Astrocyte of the spinal cord (primary cell): Measurements from ENCODE around the gene TTF2.
A peak's percentile ranks its signal among the peaks of the same experiment; 100 is the strongest.

ENCODE experiments used
- DNase-seq: peaks from one replicate; pipeline ENCODE4 v3.0.0; 2011; ENCODE audit warnings: low read depth, low spot score
- H3K4me3 ChIP-seq: 2 replicates; pipeline ENCODE4 v1.5.1; 2011; ENCODE audit warnings: low read depth, mild to moderate bottlenecking, low read length, moderate library complexity
- in situ Hi-C: cut with HindIII; loops from 2 replicates; pipeline ENCODE4 v1.10.0; 2017; ENCODE audit warnings: low sequenced_read_pairs
- TF ChIP-seq, protein P1 (sequence below): IDR thresholded peaks from 2 replicates; pipeline ENCODE4 v1.5.1; 2012; ENCODE audit warnings: low read depth, mild to moderate bottlenecking, low read length, inconsistent platforms

TTF2 gene

DNA sequence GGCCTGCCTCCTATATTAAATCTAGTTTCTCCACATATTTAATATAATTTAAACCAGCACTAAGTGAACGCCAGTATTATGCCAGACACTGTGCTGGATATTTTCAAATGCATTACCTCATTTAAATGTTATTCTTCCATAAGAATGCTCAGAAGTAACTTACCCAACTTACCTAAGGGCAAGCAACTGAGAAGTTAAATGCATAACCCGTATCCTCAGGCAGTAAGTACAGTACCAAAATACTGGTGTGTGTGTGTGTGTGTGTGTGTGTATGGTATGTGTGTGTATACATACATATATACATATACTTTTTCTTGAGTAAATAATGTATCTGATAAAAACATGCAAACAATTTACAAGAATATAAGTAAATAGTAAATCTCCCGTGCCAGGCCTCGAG is 70.4 kb downstream of the TTF2 start:
- no peak overlapping the region for H3K4me3 ChIP-seq
- DNase-seq = no peak
- TF ChIP-seq, protein P1, sequence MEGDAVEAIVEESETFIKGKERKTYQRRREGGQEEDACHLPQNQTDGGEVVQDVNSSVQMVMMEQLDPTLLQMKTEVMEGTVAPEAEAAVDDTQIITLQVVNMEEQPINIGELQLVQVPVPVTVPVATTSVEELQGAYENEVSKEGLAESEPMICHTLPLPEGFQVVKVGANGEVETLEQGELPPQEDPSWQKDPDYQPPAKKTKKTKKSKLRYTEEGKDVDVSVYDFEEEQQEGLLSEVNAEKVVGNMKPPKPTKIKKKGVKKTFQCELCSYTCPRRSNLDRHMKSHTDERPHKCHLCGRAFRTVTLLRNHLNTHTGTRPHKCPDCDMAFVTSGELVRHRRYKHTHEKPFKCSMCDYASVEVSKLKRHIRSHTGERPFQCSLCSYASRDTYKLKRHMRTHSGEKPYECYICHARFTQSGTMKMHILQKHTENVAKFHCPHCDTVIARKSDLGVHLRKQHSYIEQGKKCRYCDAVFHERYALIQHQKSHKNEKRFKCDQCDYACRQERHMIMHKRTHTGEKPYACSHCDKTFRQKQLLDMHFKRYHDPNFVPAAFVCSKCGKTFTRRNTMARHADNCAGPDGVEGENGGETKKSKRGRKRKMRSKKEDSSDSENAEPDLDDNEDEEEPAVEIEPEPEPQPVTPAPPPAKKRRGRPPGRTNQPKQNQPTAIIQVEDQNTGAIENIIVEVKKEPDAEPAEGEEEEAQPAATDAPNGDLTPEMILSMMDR = no peak
- in situ Hi-C loops = no loop called here

DNA sequence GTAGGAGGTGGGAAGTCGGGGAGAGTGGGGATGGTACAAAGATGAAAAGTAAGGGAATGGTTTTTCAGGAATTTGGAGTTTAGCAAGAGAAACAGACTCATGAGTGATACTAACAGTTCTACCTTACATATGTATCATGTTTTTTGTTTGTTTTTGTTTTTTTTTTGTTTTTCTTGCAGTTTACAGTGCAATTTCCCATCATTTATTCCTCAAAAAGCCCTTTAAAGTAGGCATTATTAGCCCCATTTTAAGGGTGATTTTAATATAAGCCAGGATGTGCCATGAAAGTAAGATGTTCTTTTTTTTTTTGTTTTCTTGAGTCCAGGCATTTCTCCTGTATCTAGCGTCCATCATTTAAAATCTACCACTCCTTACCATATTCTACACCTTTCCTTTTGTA is 75.2 kb downstream of the TTF2 start:
- in situ Hi-C loops = no loop called here
- TF ChIP-seq, protein P1 = no peak
- DNase-seq = no peak
- H3K4me3 ChIP-seq = no peak overlapping the region

DNA sequence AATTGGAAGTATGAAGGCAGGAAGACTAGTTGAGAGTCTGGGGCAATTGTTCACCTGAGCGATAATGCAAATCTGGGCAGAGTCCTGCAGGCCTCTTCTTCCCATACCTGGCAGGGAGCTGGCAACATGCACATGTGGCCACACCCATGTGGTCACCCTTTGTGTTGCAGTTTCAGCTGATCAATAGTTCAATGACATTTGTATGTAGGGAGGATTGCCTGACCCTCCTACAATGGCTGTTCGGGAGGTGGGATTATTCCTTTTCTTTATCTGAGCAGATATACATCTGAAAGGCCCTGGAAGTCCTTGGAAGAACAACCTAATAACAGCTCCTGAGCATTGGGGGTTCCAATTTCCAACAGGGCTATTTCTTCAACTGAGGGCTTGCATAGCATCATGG is 76.6 kb downstream of the TTF2 start:
- no peak for DNase-seq
- TF ChIP-seq, protein P1 = no peak
- H3K4me3 ChIP-seq = no peak overlapping the region
- in situ Hi-C loops = no loop called here

DNA sequence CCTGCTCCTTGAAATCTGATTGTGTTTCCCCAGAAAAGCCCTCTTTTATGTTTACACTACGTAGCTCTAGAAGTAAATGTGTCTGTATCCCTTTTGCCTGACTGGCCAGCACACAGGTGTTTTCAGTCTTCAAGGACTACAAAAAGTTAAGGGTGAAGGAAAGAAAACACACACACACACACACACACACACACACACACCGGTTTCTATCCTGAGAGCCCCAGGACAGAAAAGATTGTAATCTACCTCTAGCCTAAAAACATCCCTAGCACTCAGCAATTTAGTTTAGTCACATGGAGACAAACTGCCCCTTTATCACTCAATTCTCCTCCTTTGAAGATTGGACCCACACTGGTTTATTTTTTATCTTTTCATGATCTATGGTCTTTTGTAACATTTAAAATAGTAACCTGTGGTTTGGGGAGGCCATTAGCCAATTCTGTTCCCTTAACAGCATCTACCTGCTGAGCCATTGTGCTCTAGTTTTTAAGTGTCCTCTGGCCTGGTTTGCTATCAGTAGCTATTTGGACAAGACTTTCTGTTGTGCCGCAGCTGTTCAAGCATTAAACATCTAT is 77.2 kb downstream of the TTF2 start:
- no peak overlapping the region for H3K4me3 ChIP-seq
- DNase-seq = no peak
- in situ Hi-C loops = no loop called here
- TF ChIP-seq, protein P1 = no peak

DNA sequence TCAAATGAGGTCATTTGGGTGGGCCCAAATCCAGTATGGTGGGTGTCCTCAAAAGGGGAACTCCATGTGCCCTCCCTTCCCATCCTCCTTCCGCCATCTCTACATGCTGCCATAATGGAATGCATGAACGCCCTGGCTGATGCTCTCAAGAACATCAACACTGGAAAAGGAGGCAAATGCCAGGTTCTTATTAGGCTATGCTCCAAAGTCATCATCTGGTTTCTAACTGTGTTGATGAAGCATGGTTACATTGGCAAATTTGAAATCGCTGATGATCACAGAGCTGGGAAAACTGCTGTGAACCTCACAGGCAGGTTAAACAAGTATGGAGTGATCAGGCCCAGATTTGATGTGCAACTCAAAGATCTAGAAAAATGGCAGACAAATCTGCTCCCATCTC is 78.0 kb downstream of the TTF2 start:
- TF ChIP-seq, protein P1 = no peak
- in situ Hi-C loops = no loop called here

DNA sequence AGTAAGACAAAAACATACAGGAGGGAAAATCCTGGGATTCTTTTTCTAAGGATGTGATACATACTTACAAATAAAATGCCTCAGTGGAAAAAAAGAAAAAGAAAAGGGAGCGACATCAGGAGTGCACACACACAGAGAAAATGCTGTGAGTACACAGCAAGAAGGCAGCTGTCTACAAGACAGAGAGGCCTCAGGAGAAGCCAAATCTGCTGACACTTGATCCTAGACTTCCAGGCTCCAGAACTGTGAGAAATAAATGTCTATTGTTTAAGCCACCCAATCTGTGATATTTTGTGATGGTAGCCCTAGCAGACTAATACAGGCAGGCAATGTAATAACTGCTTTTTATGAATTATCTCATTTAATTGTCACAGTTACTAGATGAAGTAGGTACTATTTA is 78.4 kb downstream of the TTF2 start:
- in situ Hi-C loops = no loop called here
- no peak overlapping the region for H3K4me3 ChIP-seq
- DNase-seq = no peak
- TF ChIP-seq, protein P1 = no peak

More for the DNA sequence above, 78.0 kb downstream of the TTF2 start:
- no peak for DNase-seq
- H3K4me3 ChIP-seq = no peak overlapping the region

DNA sequence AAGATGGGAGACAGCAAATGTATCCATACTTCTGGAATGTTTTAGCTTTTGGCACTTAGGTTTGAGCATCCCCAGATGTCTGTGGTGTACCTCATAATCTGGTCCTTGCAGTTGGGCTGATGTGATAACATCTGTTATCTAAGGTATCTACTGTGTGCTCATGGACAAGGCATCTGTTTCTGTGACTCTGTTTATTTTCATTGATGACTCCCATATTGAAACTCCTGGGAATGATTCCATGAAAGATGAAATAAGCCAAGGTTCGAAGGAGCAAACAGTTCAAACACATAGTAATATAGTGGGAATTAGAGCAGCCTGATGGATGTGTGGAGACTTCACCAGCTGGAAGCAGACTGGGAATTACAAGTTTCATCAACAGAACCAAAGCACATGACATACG is 82.1 kb downstream of the TTF2 start:
- peak; percentile 13 for DNase-seq
- no peak overlapping the region for H3K4me3 ChIP-seq
- in situ Hi-C loops = no loop called here
- TF ChIP-seq, protein P1 = no peak
